ENCODE data around the gene EIF4E2.

Gene EIF4E2

GRCh38 chr2:232592772-232593395 lies 42.4 kb downstream of the EIF4E2 start:
- H2AFZ ChIP-seq (ENCODE audit: low read depth): no peak overlapping the region
- H3K27ac ChIP-seq: no peak overlapping the region
- H3K36me3 ChIP-seq (ENCODE audit: insufficient read depth): no peaks in the 10 kb centered on the region
- H4K20me1 ChIP-seq (ENCODE audit: insufficient read depth): no peaks in the 10 kb centered on the region
- no peak overlapping the region for H3K4me2 ChIP-seq
- H3K27me3 ChIP-seq (ENCODE audit: insufficient read depth, low read depth): no peaks in the 10 kb centered on the region
- no peaks in the 10 kb centered on the region for H3K4me1 ChIP-seq (ENCODE audit: low read depth, poor library complexity, severe bottlenecking)
- no peaks in the 10 kb centered on the region for H3K79me2 ChIP-seq (ENCODE audit: insufficient read depth, low read depth)
- no peak overlapping the region for H3K9ac ChIP-seq
- no peak overlapping the region for H3K4me3 ChIP-seq (IDR thresholded peaks at IDR 0.05; ENCODE audit: insufficient read depth, low read depth, low read length)
- TF ChIP-seq CTCF (conservative IDR thresholded peaks at IDR 0.05; ENCODE audit: low read depth, low read length): no peak

- no peak overlapping the region for H2AFZ ChIP-seq (ENCODE audit: low read depth)
- no peaks in the 10 kb centered on the region for H3K4me1 ChIP-seq (ENCODE audit: low read depth, poor library complexity, severe bottlenecking)
- H3K9ac ChIP-seq: no peak overlapping the region
- no peaks in the 10 kb centered on the region for H3K27me3 ChIP-seq (ENCODE audit: insufficient read depth, low read depth)
- no peaks in the 10 kb centered on the region for H3K36me3 ChIP-seq (ENCODE audit: insufficient read depth)
- no peak overlapping the region for H3K4me3 ChIP-seq (IDR thresholded peaks at IDR 0.05; ENCODE audit: insufficient read depth, low read depth, low read length)
- H3K4me2 ChIP-seq: no peak overlapping the region
- H3K79me2 ChIP-seq (ENCODE audit: insufficient read depth, low read depth): no peaks in the 10 kb centered on the region
- no peak overlapping the region for H3K27ac ChIP-seq
- TF ChIP-seq CTCF (conservative IDR thresholded peaks at IDR 0.05; ENCODE audit: low read depth, low read length): no peak
- no peaks in the 10 kb centered on the region for H4K20me1 ChIP-seq (ENCODE audit: insufficient read depth)
These were observed 43.5 kb downstream of the EIF4E2 start for GRCh38 chr2:232593982-232594381.

GRCh38 chr2:232597362-232598079 lies 47.0 kb downstream of the EIF4E2 start:
- no peak for TF ChIP-seq CTCF (conservative IDR thresholded peaks at IDR 0.05; ENCODE audit: low read depth, low read length)
- H3K27ac ChIP-seq: no peak overlapping the region
- no peaks in the 10 kb centered on the region for H3K36me3 ChIP-seq (ENCODE audit: insufficient read depth)
- H4K20me1 ChIP-seq (ENCODE audit: insufficient read depth): no peaks in the 10 kb centered on the region
- no peaks in the 10 kb centered on the region for H3K27me3 ChIP-seq (ENCODE audit: insufficient read depth, low read depth)
- no peak overlapping the region for H3K4me2 ChIP-seq
- H3K4me3 ChIP-seq (IDR thresholded peaks at IDR 0.05; ENCODE audit: insufficient read depth, low read depth, low read length): no peak overlapping the region
- no peaks in the 10 kb centered on the region for H3K4me1 ChIP-seq (ENCODE audit: low read depth, poor library complexity, severe bottlenecking)
- no peak overlapping the region for H2AFZ ChIP-seq (ENCODE audit: low read depth)
- no peak overlapping the region for H3K9ac ChIP-seq
- no peaks in the 10 kb centered on the region for H3K79me2 ChIP-seq (ENCODE audit: insufficient read depth, low read depth)

- Histone ChIP-seq H3K27me3 (ENCODE audit: insufficient read depth, low read depth) (no peaks in the 10 kb centered on the region), H3K27ac (no peak overlapping the region), H3K79me2 (ENCODE audit: insufficient read depth, low read depth) (no peaks in the 10 kb centered on the region), H3K4me3 (IDR thresholded peaks at IDR 0.05; ENCODE audit: insufficient read depth, low read depth, low read length) (no peak overlapping the region), H3K4me2 (no peak overlapping the region), H4K20me1 (ENCODE audit: insufficient read depth) (no peaks in the 10 kb centered on the region), H3K9ac (no peak overlapping the region), H3K4me1 (ENCODE audit: low read depth, poor library complexity, severe bottlenecking) (no peaks in the 10 kb centered on the region), H2AFZ (ENCODE audit: low read depth) (no peak overlapping the region), H3K36me3 (ENCODE audit: insufficient read depth) (no peaks in the 10 kb centered on the region)
- no peak for TF ChIP-seq CTCF (conservative IDR thresholded peaks at IDR 0.05; ENCODE audit: low read depth, low read length)
These were observed 47.8 kb downstream of the EIF4E2 start for GRCh38 chr2:232598293-232598692.

Data from KMS-11 (cell line).